GM12875 (cell line): ENCODE measurements around the gene TRIP13.

ENCODE experiments used
- H3K4me3 ChIP-seq: one replicate; pipeline ENCODE4 v1.5.1; 2011; ENCODE audit warnings: low read depth, low read length, control low read depth
- CTCF ChIP-seq: IDR thresholded peaks from 2 replicates; pipeline ENCODE4 v1.5.1; 2011; ENCODE audit warnings: low read depth, mild to moderate bottlenecking, control low read depth, inconsistent platforms, low read length, moderate library complexity, borderline replicate concordance; ENCODE audit not compliant: insufficient read depth

TRIP13 gene

GRCh38 chr5:965604-966344 is 73.1 kb downstream of the TRIP13 start:
- H3K4me3 ChIP-seq, result no peak overlapping the region
- no peak for TF ChIP-seq CTCF

GRCh38 chr5:966345-966710 is 73.6 kb downstream of the TRIP13 start:
- no peak overlapping the region for H3K4me3 ChIP-seq
- no peak for TF ChIP-seq CTCF

GRCh38 chr5:966941-967340 is 74.3 kb downstream of the TRIP13 start:
- H3K4me3 ChIP-seq, result no peak overlapping the region
- no peak for TF ChIP-seq CTCF
